Measurements from ENCODE around the gene OR4K17. TPM values are rescaled to one million over a fixed set of nuclear protein-coding genes. Genes with fewer than 3 reads are reported as not detected.
"Not testable (repeated sequence)": the region's sequence is repeated elsewhere in the genome, so short reads cannot be mapped to it uniquely, and the experiment has no call there.

The OR4K17 gene
- total RNA-seq, result not detected

GRCh38 chr14:20110438-20110837, at the start of gene OR4K17:
OR4K17 (plus strand) TSS chr14:20110739; CDS start chr14:20117500, 6,761 bp downstream.
- DNase-seq, result no peak

GRCh38 chr14:20092050-20092449, 18.5 kb upstream of the OR4K17 start:
- DNase-seq, result no peak

- DNase-seq, result no peak
Observed at GRCh38 chr14:20093442-20093841, 17.1 kb upstream of the OR4K17 start.

- DNase-seq, result not testable (repeated sequence)
Observed at GRCh38 chr14:20098926-20099770, 11.4 kb upstream of the OR4K17 start.

- DNase-seq, result no peak
Observed at GRCh38 chr14:20112321-20112720, 1.8 kb downstream of the OR4K17 start.

GRCh38 chr14:20116748-20117147, 6.2 kb downstream of the OR4K17 start:
- DNase-seq, result no peak

GRCh38 chr14:20118795-20119194, 8.3 kb downstream of the OR4K17 start:
- DNase-seq, result no peak

- no peak for DNase-seq
Observed at GRCh38 chr14:20138520-20138919, 28.0 kb downstream of the OR4K17 start, which contains the start of gene OR4N5. OR4N5 (plus strand) TSS chr14:20138820; CDS start chr14:20143736, 4,916 bp downstream.

- no peak for DNase-seq
Observed at GRCh38 chr14:20143911-20144310, 33.4 kb downstream of the OR4K17 start.

- no peak for DNase-seq
Observed at GRCh38 chr14:20144820-20145219, 34.3 kb downstream of the OR4K17 start.

- no peak for DNase-seq
Observed at GRCh38 chr14:20164462-20164861, 53.9 kb downstream of the OR4K17 start.

- DNase-seq, result no peak
Observed at GRCh38 chr14:20167091-20167490, 56.6 kb downstream of the OR4K17 start.

- not testable (repeated sequence) for DNase-seq
Observed at GRCh38 chr14:20169852-20170251, 59.3 kb downstream of the OR4K17 start.

Small RNA genes within 50 kb of the gene (small RNA-seq; reads per million reads assigned to genes)
- not detected for gene RNA5SP380

Other genes with a start within 250 kb of the OR4K17 start
- not detected for gene OR4K2, start 235.6 kb upstream of the OR4K17 start, total RNA-seq
- gene OR4K5, start 190.1 kb upstream of the OR4K17 start, total RNA-seq, result not detected
- not detected for gene OR4K1, start 179.8 kb upstream of the OR4K17 start, total RNA-seq
- not detected for gene OR4K15, start 135.1 kb upstream of the OR4K17 start, total RNA-seq
- not detected for gene OR4Q2, start 108.6 kb upstream of the OR4K17 start, total RNA-seq
- not detected for gene OR4K14, start 91.4 kb upstream of the OR4K17 start, total RNA-seq
- not detected for gene OR4K13, start 74.7 kb upstream of the OR4K17 start, total RNA-seq
- gene OR4L1, start 50.7 kb upstream of the OR4K17 start, total RNA-seq, result not detected
- not detected for gene OR4N5, start 28.1 kb downstream of the OR4K17 start, total RNA-seq
- gene OR11G2, start 80.2 kb downstream of the OR4K17 start, total RNA-seq, result not detected
- not detected for gene OR11H6, start 113.0 kb downstream of the OR4K17 start, total RNA-seq
- gene OR11H7, start 118.2 kb downstream of the OR4K17 start, total RNA-seq, result not detected
- gene OR11H4, start 128.5 kb downstream of the OR4K17 start, total RNA-seq, result not detected
- 41.3 TPM for gene TTC5, start 195.2 kb downstream of the OR4K17 start, total RNA-seq
- 86.3 TPM for gene CCNB1IP1, start 222.5 kb downstream of the OR4K17 start, total RNA-seq
- gene PARP2, start 232.9 kb downstream of the OR4K17 start, total RNA-seq, result 17.2 TPM

Measured in occipital lobe (tissue), 3 donors.